K562 treated with DMSO at 1 percent for 24 hours (cell line): ENCODE data around the gene MAGIX. TPM values are rescaled to one million over a fixed set of nuclear protein-coding genes. Genes with fewer than 3 reads are reported as not detected.

Source experiments
- total RNA-seq: library from RNA; unstranded; fragments of 300-600 nt; gene quantifications from 2 replicates; pipeline ENCODE4 v1.2.3, GENCODE V29; 2022; ENCODE audit warnings: low read depth; ENCODE audit not compliant: insufficient read depth

Gene MAGIX
- total RNA-seq, result 3.8 and 4.0 TPM in 2 replicates

GRCh38 chrX:49162620-49163019, at the start of gene MAGIX:
MAGIX (plus strand) TSS chrX:49162758; CDS start chrX:49162890, 132 bp downstream.

GRCh38 chrX:49171752-49172279, 9.3 kb downstream of the MAGIX start, which contains the start of gene PLP2:
PLP2 (plus strand) TSS chrX:49171898; CDS start chrX:49172001, 103 bp downstream.

GRCh38 chrX:49186125-49187027, 23.8 kb downstream of the MAGIX start, which contains the start of gene PRICKLE3:
PRICKLE3 (minus strand) TSS chrX:49186373; CDS start chrX:49186297, 76 bp downstream.

GRCh38 chrX:49199906-49200771, 37.6 kb downstream of the MAGIX start, which contains the start of gene SYP:
SYP (minus strand) TSS chrX:49200193; CDS start chrX:49200186, 7 bp downstream.

Other genes starting within 250 kb of the MAGIX start
- 235 and 254 TPM in 2 replicates for gene PIM2, start 243.7 kb upstream of the MAGIX start, total RNA-seq
- gene OTUD5, start 205.2 kb upstream of the MAGIX start, total RNA-seq, result 98.8 and 105 TPM in 2 replicates
- gene KCND1, start 190.9 kb upstream of the MAGIX start, total RNA-seq, result 4.6 and 5.6 TPM in 2 replicates
- gene GRIPAP1, start 160.5 kb upstream of the MAGIX start, total RNA-seq, result 36.8 and 37.5 TPM in 2 replicates
- 51.1 and 52.9 TPM in 2 replicates for gene TFE3, start 119.4 kb upstream of the MAGIX start, total RNA-seq
- 7.4 and 7.9 TPM in 2 replicates for gene CCDC120, start 103.8 kb upstream of the MAGIX start, total RNA-seq
- 4.7 and 6.1 TPM in 2 replicates for gene PRAF2, start 88.8 kb upstream of the MAGIX start, total RNA-seq
- 119 and 121 TPM in 2 replicates for gene WDR45, start 82.9 kb upstream of the MAGIX start, total RNA-seq
- 51.0 and 57.4 TPM in 2 replicates for gene GPKOW, start 39.0 kb upstream of the MAGIX start, total RNA-seq
- 185 and 190 TPM in 2 replicates for gene PLP2, start 9.1 kb downstream of the MAGIX start, total RNA-seq
- gene PRICKLE3, start 23.6 kb downstream of the MAGIX start, total RNA-seq, result 40.0 and 41.6 TPM in 2 replicates
- gene SYP, start 37.4 kb downstream of the MAGIX start, total RNA-seq, result 0.41 and 1.2 TPM in 2 replicates
- 0.09 and 0.19 TPM in 2 replicates for gene CACNA1F, start 70.6 kb downstream of the MAGIX start, total RNA-seq
- 31.9 and 34.0 TPM in 2 replicates for gene CCDC22, start 72.7 kb downstream of the MAGIX start, total RNA-seq
- 0.22 and 0.63 TPM in 2 replicates for gene FOXP3, start 102.0 kb downstream of the MAGIX start, total RNA-seq
- 2.8 and 3.7 TPM in 2 replicates for gene PPP1R3F, start 107.0 kb downstream of the MAGIX start, total RNA-seq
- not detected in 2 replicates for gene GAGE10, start 140.9 kb downstream of the MAGIX start, total RNA-seq
- not detected in 2 replicates for gene GAGE12J, start 159.3 kb downstream of the MAGIX start, total RNA-seq
- gene GAGE13, start 168.8 kb downstream of the MAGIX start, total RNA-seq, result 6.1 and 9.1 TPM in 2 replicates